Esophagus muscularis mucosa (tissue), 4 donors: ENCODE results near the gene GATM.

Experiments used
- CTCF ChIP-seq, 3 experiments: fragments of 200-600 bp in 2 of 3; fragments of 450-650 bp in 1 of 3; sonication (generic) in 2 of 3; IDR thresholded peaks; one replicate each; pipeline ENCODE4 v1.5.1; 2017 to 2019; ENCODE audit warnings: antibody characterized with exemption in 3 of 3, mild to moderate bottlenecking in 2 of 3, moderate library complexity in 1 of 3
- EP300 ChIP-seq: sonication (generic); formaldehyde crosslinking; IDR thresholded peaks from one replicate; pipeline ENCODE4 v1.6.1; 2017; ENCODE audit warnings: antibody characterized with exemption
- POLR2A ChIP-seq: fragments of 450-650 bp; IDR thresholded peaks from one replicate; pipeline ENCODE4 v1.6.1; 2017; ENCODE audit warnings: antibody characterized with exemption, moderate library complexity, mild to moderate bottlenecking, low read depth
- POLR2AphosphoS5 ChIP-seq, 2 donors: sonication (generic); formaldehyde crosslinking; IDR thresholded peaks; one replicate each; pipeline ENCODE4 v1.6.1; 2017; ENCODE audit warnings: antibody characterized with exemption in 2 of 2

DNA sequence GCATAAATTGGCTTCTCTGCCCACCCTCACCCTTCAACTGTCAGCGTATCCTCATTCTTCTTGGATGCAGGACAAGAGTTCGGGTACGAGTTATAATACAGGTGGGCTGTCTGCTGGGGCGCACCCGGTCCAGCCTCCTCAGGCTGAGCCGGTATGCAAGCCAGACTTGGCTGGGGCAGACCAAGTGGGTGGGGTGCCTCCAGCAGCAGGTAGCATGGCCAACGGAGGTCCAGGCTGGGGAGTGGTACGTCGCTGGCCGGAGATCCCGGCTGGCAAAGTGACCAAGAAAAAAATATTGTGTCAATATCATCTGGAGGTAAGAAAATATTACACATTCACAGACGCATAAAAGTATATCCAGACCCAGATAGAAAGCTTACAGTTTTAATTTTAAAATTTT, 45.6 kb downstream of the GATM start:
- TF ChIP-seq CTCF (IDR thresholded peaks at IDR 0.05) (no peak), POLR2A (no peak), POLR2AphosphoS5 (IDR thresholded peaks at IDR 0.05) (no peak), EP300 (no peak)
